ENCODE results near the gene ACOX3. TPM values are rescaled to one million over a fixed set of nuclear protein-coding genes. Genes with fewer than 3 reads are reported as not detected.

The ACOX3 gene
- total RNA-seq, 1 donor = 26.9 TPM

GRCh38 chr4:8392591-8393190, 47.8 kb downstream of the ACOX3 start:
- H3K4me3 ChIP-seq (ENCODE audit: low read depth, low read length) = no peak overlapping the region
- DNase-seq (ENCODE audit: low read depth) = no peak
- no peak for TF ChIP-seq CTCF (IDR thresholded peaks at IDR 0.05; ENCODE audit: insufficient read depth, low read length)

DNA sequence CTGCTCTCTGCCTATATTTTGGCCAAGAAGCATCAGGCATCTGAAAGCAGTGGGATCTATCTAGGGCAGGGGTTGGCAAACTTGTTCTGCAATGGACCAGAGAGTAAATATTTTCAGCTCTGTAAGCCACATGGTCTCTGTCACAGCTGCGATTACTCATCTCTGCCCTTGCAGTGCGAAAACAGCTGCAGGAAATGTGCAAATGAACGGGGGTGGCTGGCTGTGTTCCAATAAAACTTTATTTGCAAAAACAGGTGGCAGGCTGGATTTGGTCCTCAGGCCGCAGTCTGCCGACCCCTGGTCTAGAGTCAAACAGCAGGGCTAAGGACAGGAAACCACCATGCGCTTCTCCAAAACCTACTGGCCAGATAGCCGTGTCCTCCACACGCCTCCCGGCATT, 48.6 kb downstream of the ACOX3 start:
- no peak for TF ChIP-seq CTCF (IDR thresholded peaks at IDR 0.05; ENCODE audit: insufficient read depth, low read length)
- peak; percentile 68 for DNase-seq (ENCODE audit: low read depth)
- no peak overlapping the region for H3K4me3 ChIP-seq (ENCODE audit: low read depth, low read length)

GRCh38 chr4:8391071-8391470, 49.5 kb downstream of the ACOX3 start:
- no peak for DNase-seq (ENCODE audit: low read depth)
- no peak for TF ChIP-seq CTCF (IDR thresholded peaks at IDR 0.05; ENCODE audit: insufficient read depth, low read length)
- H3K4me3 ChIP-seq (ENCODE audit: low read depth, low read length) = no peak overlapping the region

DNA sequence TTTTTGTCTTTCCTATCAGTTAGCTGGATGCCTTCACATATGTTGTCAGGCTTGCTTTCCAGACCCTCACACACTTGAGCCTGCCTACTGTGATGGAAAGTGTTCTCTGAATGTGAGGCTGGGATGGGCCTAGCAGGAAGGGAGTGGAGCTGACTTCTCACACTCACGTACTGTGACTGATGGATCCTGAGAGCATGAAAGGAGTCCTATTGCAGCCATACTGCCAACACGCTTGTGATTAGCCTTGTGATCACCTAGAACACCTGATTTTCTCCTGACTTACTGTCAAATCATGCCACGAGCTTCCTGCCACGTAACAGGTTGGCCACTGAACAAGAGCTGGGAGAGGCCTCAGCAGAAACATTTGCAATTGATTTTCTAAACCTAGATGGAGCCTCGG, 49.9 kb downstream of the ACOX3 start:
- no peak overlapping the region for H3K4me3 ChIP-seq (ENCODE audit: low read depth, low read length)
- no peak for DNase-seq (ENCODE audit: low read depth)
- no peak for TF ChIP-seq CTCF (IDR thresholded peaks at IDR 0.05; ENCODE audit: insufficient read depth, low read length)

DNA sequence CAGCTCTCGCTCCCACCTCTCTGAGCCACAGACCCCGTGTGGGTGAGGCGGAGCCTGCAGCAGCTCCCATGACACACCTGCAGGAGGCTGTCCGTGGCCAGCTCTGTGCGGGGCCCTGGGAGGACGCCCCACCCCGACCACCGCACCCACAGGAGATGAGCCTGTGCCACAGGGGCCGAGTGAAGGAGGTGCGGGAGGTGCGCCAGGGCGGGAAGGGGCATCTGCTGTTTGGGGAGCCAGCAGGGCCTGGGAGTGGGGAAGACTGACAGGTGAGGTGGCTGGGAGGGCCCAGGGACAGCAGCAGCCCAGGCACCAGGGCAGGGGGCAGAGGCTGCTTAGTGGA, 52.0 kb downstream of the ACOX3 start:
- no peak for DNase-seq (ENCODE audit: low read depth)
- no peak for TF ChIP-seq CTCF (IDR thresholded peaks at IDR 0.05; ENCODE audit: insufficient read depth, low read length)
- H3K4me3 ChIP-seq (ENCODE audit: low read depth, low read length) = no peak overlapping the region

DNA sequence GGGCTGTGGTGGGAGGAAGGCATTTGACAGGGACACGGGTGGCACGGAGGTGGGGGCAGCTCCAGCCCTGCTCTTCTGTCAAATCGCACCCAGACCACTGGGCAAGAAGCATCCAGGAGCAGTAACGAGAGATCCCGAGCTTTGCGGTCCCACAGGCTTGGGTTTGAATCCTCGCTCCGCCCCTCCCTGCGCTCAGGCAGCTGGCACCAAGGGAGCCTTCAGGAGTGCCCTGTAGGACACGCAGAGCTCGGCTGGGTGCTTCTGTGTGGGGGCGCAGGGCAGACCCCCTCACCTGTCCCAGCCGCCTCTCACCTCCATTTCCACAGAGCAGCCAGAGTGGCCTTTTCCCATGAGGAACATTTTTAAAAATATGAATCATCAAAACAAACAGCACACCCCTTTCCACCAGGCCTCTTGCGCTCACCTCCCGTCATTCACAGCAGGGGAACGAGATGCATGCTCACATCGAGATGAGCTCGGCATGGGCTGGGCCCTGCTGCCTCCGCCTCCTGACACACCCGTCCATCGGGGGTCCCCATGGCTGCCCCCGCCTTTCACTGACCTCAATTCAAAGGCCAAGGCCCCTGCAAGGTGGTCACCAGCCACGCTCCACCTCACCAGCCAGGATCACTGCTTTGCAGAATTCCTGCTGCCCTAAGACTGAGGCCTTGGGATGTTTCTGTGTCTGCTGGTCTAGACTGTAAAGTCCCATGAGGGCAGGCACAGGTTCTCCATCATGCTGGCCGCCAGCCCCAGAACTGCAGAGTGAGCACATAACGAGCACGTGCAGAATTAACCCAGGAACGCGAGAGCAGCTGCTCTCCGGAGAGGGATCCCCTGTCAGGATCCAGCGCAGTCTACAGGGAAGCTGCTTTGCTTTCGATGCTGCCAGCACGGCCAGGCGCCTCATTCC, 52.7 kb downstream of the ACOX3 start:
- no peak overlapping the region for H3K4me3 ChIP-seq (ENCODE audit: low read depth, low read length)
- DNase-seq (ENCODE audit: low read depth) = no peak
- TF ChIP-seq CTCF (IDR thresholded peaks at IDR 0.05; ENCODE audit: insufficient read depth, low read length) = no peak
